HG03039 (cell line): ENCODE measurements around the gene LYL1.

ENCODE experiments used
- ATAC-seq: cut with Tn5 transposase; IDR thresholded peaks from one replicate; pipeline ENCODE4 v1.9.1; 2021; ENCODE audit warnings: mild to moderate bottlenecking, moderate library complexity; ENCODE audit not compliant: unreplicated experiment

LYL1 gene

DNA sequence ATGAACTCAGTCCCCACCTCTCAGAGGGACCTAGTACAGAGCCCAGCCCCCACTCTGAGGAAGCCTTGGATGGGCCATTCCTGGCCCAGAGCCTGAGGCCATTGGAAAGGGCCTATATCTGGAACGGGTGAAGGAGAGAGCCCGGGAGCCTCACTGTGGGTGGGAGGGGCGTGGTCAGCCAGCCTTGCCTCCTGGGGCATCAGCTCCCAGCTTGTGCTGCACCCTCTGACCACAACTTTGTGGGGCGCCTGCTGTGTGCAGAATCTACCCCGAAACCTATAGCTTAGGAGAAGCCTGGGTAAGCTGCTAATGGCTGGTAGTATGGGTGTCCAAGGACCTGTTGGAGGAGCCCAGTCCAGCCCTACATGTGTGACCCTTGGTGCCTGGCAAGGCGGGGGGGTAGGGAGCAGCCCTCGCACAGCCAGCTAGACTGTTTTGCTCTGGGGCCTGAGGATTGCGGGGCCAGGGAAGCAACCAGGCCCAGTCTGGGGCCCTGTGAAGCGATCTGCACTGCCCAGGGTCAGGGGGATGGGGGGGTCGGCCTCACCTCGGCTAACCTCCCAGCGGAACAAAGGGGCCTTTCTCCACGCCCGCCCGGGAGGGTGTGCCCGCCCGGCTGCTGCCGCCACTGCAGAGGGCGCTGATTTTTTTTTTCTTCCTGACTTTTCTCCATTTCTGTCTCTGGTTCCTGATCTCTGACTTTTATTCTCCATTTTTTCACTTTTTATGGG lies 42.3 kb downstream of the LYL1 start:
- no peak for ATAC-seq

DNA sequence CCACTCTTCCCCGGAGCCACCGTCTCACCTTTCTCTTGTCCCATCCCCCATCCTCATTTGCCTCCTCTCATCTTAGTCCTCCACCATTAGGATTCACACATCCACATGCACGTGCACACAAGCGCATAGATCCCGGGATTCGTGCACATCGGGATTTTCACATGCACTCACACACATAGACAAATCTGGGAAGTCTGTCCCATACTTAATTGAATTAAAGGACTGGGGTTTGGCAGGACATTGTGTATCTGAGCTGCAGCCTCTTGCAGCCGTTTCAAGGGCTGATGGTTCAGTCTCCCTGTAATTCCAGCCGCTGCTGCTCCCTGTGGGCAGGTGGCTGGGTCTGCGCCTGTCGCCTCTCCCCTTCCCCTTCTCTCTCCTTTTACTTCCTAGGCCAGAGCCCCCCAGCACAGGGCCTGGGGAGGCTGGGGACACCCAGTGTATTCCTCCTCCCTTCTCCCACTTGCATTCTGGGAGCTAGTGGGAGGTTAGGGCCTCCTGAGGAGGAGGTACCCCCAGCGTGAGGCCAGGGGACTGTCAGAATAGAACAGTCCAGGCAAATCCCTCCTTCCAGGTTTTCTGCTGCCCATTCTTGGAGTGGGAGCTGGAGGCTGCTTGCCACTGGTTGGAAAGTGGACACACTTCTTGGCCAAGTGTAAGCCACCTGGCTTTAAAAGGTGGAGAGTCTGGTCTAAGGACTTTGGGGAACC lies 43.6 kb downstream of the LYL1 start:
- ATAC-seq = no peak

DNA sequence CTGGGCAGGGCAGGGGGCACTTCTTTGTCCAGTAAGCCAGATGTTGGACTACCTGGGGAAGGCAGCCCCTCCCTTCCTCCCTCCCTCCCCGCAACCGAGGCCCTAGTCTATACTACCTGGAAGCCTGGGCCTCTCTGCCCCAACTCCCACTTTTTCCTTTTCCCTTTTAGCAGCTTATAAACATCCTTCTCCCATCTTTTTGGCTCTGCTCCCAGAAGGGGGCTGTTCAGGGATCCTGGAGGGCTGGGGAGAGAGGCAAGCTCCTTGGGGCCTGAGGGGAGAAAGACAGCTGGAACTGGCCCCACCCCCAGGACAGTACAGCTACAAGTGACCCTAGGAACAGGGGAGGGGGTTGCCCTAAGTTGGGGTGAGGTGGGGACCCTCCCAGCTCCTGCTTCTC lies 44.9 kb downstream of the LYL1 start:
- no peak for ATAC-seq

DNA sequence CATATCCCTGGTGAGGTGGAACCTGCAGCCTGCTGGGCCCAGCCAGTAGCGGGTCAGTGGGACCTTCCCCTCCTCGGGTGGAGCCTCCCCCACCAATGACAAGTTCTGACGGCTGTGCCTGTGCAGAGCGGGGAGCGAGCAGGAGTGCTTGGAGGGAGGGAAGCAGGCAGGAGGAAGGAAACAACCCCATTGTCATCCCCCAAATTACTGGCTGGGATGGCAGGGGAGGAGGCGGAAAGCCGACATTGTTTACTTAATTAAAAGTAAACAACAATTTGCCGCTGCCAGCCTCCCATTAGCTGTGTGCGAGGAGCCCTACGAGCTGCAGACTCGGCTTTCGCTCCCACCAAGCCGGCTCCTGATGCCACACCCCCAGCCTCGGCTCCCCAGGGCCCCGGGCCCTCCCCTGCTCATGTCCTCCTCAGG lies 45.5 kb downstream of the LYL1 start:
- no peak for ATAC-seq

DNA sequence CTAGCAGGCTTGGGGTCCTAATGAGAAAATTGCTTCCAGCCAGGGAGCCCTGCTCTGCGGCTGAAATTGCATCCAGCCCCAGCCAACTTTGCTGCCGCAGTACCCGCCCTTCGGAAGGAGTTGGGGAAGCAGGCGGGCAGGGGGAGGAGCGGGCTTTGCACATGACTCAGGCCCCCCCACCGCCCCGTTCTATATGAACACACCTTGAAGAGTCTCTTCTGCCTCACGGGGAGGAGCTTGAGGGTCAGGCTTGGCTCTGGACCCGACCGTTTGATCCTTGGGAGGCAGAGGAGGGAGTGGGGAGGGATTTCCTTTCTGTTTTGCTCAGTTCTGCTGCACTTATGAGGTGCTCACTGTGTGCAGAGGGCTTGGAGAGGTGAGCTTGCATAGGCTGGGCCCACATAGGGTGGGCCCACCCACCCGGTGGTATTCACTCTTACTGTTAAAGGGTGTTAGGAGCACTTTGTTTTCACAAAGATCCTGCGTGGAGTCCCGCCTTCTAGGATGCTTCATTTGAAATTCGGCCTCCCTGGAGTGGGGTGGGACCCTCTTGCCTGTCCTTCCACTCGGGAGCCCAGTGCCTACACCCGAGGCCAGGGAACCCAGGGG lies 46.5 kb downstream of the LYL1 start:
- no peak for ATAC-seq

DNA sequence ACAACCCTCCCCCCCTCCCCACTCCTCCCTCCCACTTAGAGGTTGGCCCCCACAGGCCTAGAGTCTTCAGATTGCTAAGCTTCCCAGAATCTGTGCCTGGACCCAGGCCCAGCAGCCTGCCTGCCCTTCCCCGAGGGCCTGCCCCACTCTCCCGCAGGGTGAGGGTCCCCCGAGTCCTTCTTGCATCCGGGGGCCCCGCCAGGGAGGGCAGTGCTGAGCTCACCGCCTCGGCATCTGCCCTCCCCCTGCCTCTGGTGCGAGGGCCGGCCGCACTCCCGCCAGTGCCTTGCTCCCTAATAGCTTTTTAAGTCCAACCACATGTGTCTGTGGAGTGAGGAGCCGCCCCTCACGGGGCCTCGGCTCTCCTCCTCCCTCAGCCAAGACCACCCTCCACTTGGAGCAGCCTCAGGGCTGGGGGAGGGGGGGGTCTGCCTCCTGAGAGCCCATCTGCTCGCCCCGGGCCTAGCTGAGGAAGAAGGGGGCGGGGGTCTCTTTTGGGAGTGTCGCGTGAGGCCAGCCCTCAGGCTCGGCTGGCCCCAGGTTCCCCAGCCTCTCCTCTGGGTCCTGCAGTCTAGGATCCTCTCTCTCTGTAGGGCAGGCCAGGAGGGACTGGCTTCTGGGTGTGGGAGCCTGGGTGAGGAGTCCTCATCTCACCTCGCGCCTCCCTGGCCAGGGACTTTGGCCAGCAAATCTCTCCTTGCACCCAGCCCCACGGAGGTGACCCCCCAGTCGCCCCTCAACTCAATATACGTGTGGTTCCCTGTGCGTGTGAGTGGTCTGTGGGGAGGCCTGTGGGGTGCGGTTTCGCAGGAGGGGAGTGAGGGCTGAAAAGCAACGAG lies 47.2 kb downstream of the LYL1 start:
- no peak for ATAC-seq

DNA sequence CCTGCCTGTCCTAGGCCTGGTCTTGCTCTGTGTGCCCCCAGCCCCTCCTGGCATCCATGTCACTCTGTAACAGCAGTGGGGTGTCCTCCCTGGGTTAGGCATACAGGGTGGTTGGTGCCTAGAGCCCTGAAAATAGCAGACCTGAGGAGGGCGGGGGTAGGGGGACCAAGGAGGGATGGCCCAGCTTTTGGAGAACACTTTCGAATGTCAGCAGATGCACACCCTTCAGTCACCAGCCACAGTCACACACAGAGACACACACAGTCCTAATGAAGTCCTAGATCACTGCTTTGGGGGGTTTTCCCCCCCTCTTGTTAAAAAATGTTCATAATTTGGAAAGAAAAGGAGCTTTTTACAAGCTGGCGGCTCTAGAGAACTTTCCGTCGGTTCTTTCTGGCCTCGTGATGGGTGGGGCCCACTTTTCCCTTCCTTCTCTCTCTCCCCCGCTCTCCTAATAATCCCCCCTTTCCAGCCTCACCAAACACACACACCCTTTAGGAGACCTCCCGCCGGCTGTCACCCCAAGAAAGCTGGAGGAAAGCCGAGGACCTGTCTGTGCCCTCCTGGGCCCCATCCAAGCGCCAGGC lies 47.9 kb downstream of the LYL1 start:
- no peak for ATAC-seq

DNA sequence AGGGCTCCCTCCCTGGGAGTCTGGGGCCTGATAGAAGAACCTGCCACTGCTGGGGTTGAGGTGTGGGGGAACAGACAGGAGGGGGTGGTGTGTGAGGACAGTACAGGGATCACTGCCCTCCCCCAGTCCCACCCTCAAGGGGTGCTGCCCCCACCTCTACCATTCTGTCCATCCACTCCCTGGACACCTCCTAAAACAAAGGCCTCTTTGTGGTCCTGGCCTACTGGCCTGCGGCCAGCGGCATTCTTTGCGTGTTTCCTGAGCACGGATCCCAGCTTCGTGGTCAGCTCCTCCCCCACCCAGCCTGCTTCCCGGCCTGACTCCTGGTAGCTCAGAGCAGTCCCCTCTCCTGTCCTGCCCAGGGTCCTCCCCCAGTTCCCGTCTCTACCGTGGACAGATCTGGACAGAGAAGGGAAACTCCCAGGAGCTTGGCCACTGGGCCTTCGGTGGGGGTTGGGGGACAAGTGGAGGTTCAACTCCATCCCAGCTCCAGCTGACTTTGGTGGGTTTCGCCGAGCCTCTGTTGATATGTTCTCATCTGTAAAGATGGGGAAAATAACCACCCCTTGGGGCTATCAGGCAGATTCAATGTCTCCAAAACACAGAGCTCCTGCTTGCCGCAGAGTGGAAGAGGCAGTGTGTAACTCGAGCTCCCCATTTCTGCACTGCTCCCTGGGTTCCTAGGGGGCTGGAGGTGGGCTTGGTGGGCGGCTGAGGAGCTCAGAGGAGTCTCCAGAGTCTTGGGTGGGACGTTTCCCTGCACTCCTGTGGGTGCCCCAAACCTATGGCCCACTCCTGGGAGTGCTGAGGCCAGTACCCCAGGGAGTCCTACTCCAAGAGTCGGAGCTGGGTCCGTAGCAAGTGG lies 48.7 kb downstream of the LYL1 start:
- ATAC-seq = no peak

DNA sequence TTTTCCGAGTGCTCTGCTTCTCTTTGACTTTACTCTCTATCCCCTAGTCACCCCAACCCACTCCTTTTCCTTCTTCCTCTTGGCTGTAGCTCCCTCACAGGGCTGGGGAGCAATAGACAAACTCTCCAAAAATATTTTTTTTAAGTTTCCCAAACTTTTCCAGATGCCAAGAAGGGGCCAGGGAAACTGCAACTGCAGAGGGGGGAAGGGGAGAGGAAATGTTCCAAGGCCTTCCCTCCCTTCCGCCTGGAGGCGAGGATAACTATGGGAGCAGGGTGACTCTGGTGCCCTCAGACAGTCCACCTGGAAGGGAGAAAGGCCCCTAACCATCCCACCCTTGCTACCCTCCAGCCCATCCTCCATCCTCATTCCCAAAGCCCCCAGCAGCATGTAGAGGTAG lies 49.4 kb downstream of the LYL1 start:
- no peak for ATAC-seq

DNA sequence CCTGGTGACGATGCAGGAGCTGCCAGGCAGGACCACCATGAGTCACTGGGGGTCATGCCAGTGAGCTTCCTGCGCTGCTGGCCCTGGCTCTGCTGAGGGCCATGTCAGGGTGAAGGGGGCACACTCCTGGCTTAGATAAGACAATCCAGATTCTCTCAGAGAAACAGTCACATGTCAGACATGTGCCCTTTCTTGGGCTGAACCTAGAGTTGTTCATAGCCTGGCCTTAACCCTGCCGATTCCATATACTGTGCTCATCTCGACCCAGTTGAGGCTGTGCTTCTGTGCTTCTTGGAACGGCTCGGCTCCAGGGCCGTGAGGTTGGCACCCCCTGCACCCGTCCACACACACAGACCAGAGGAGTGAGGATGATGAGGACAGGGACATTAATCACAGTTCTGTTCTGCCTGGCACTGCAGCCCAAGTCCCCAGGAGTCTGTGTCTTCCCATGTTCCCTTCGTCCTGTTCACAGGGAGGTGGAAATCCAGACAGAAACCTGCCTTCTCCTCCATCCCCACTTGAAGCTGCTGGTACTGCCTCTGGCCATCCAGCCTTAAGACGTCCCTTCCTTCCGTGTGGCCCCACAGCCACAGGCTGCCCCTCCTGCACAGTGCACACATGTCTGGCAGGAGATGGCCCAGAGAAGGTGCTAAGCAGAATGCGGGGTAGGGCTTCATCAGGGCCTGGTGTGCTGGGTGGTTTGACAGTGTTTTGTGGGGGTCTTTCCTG lies 50.0 kb downstream of the LYL1 start:
- ATAC-seq = no peak

DNA sequence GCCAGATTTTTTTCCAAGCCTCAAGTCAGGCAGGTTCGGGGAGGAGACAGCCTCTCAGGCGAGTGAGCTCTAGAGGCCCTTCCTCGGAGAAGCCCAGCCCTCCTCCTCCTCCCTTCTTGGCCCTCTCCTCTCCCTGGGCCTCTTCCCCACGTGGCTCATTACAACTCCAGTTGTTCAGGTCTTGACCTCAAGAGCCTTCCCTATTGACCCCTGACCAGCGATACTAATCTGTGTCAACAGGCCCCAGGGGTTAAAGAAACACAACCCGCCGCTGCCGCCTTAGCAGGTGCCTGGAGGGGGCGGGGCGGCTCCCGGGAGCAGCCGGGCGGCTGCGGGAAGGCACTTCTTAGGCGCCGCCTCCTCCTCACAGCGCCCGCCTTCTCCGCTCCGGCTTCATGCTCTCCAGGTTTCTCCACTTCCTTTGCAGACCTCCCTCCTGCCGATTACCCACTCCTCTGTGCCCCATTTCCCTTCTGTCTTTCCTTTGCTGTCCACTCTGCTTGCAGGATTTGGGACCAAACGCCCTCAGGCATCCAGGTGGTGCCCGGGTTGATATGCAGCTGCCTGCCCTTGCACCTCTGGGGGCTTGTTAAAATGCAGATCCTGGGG lies 51.0 kb downstream of the LYL1 start:
- no peak for ATAC-seq

DNA sequence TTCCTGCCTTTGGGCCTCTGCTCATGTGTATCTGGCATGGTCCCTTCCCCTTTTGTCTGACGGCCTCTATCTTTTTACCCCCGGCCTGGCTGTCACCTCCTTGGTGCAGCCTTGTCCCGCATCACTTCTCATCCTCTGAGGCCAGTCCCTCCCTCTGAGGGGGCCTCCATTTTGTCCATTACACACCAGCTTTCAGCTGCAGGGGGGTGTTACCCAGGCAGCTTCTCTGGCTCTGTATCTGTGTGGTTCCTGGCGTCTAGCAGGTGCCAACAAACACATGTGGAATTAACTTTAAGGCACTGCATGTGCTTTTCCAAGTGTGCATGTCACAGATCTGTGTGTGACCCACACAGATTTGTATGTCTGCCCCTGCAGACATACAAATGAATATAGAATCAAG lies 52.4 kb downstream of the LYL1 start:
- no peak for ATAC-seq
